ENCODE results near the gene LIPG.

Gene LIPG

DNA sequence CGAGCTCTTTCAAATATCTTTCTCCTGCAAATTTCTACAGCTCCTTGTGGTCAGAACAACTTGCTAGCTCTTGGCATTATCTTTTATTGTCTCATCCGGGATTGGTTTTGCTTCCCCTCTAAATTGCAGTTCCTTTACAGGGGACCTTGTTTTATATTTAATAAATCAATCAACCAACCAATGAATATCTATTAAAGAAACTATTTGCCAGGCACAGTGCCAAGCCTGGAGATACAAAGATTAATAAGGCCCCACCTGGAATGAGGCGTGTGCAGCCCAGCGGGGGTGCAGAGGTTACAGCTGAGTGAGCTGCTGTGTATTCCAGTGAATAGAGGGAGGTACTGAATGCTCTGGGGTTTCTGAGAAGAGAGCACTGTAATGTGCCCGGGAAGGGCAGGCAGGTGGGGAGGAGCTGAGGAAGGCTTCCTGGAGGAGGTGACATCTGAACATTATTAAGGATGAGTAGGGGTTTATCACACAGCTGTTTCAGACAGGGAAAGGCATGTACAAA is 51.8 kb downstream of the LIPG start:
- no peak for DNase-seq

DNA sequence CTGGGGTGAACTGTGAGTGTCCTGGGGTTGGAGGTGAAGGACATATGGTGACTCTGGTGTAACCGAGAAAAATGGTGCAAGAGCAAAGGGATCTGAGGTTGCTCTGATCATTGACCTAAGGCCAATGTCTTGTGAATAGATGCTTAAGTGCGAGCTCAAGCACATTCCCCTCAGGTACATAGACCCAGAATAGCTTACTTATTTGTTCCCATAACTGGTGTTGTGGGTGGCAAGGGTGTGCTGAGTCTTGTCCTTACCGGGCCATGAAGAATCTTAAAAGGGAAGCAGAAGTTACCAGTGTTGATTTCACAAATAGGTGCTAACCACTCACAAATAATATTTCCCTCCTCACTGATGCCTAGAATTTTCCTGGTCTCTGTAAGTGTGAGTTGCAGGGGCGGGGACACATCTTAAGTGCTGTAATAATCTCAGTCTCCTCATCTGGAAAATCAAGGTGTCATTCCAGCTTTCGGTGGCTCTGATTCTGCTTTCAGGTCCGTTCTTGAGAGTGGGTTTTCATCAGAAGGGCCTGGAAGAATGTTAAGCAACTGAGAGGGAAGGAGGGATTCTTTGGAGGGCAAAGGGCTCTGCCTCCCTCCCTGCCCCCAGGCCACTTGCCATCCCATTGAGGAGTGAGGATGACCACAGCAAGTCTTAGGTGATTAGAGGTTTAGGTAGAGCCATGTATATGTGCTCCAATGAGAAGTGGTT is 54.9 kb downstream of the LIPG start:
- DNase-seq, result no peak

DNA sequence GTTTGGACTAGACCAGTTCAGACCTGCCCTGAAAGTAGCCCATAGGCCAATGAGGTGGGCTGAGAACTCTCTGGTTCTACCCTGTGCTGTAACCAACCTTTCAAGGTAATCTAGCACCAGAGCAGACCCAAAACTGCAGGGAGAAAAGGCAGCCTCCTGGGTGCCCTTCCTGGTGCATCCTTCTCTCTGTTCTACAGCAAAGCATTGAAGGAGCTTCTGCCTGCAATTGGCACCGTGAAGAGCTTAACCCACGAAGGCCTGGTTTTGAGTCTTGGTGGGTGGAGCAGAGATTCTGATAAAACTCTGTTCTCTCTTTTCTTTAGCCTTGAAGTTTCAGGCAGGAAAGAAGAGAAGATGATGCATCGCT is 55.5 kb downstream of the LIPG start:
- DNase-seq, result no peak

DNA sequence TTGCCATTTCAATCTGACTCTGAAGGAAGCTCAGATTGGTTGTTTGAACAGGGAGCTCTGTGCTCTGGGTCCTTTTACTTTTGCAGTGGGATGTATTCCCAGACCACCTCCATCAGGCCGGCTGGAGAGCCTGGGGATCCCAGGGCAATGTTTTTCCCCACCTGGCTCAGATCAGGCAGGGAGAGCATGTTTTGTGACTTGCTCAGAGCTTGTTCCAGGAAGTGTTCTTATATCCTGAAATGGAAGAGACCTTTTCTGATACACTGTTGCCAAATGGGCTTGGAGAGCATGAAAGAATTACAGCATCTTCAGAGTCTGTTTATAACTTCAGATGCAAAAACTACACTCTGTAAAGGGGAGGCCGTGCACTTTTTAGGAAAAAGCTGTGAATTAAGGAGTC is 56.0 kb downstream of the LIPG start:
- no peak for DNase-seq

DNA sequence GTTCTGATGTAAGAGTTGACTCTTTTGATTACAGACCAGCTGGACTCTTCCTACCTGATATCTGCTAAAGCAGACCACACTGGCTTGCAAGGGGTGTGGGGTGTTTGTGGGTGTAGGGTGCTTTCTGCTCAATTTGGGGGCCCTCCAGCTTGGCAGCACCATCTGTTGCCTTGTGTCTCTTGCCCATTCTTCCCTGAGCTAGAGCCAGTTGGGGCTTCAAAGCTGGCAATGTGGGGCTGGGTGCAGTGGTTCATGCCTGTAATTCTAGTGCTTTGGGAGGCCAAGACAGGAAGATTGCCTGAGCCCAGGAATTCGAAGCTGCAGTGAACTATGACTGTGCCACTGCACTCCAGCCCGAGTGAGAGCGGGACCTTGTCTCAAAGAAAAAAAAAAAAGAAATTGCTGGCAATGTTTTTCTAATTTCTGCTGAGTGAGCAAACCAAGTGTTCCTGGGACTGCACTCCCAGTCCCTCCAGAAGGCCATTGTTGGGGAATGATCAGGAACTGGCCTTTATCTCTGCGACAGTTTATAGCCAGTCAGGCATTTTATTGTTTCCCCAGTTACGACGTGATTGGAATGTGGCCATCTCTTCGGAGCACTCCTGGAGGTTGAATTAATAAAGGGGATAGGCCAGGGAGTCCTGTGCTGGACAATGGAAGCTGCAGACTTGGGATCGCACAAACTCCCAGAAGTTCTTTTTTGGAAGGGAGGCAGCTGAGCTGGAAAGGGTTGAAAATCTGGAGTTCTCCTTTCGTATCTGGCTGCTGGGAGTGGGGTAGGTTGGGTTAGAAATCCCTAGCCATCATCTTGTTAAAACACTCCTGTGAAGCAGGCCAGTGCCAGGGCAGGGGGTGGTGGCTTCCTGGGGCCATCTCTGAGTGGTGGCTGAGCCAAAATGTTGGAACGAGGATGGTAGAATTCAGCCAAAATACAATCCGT is 57.2 kb downstream of the LIPG start:
- DNase-seq, result no peak

DNA sequence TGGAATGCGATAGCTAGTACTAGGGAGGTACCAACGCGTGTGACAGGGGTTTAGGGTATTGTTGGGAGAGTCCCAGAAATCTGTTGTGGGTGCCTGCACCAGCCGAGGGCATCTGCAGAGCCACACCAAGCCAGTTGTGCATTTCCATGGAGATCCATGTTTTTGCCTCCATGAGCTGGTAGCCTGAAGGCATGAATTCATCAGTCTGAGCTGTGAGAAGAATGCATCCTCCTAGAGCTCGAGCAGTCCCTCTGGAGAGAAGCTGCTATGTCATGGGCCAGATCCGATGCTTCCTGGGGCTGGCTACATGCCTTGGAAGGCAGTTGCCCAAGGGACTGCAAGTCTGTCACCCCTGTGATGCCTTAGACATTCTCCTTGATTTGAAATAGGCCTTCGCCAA is 57.9 kb downstream of the LIPG start:
- DNase-seq, result no peak

DNA sequence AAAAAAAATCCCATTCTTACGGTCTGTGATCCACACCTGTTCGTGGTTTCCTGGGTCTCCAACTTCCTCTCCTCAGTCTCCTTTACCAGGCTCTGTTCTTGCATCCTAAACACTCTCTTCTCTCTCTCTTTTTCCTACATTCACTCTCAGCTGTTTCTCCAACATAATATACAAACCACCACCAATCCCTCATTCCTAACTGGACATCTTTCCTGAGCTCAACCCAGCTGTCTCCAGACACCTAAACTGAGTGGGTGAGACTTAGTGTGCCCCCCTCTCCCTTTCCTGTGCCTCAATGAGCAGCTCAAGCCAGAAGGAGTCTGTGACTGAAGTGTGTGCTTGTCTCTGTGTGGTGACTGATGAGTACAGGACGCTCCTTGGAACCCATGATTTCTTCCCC is 59.4 kb downstream of the LIPG start:
- no peak for DNase-seq

DNA sequence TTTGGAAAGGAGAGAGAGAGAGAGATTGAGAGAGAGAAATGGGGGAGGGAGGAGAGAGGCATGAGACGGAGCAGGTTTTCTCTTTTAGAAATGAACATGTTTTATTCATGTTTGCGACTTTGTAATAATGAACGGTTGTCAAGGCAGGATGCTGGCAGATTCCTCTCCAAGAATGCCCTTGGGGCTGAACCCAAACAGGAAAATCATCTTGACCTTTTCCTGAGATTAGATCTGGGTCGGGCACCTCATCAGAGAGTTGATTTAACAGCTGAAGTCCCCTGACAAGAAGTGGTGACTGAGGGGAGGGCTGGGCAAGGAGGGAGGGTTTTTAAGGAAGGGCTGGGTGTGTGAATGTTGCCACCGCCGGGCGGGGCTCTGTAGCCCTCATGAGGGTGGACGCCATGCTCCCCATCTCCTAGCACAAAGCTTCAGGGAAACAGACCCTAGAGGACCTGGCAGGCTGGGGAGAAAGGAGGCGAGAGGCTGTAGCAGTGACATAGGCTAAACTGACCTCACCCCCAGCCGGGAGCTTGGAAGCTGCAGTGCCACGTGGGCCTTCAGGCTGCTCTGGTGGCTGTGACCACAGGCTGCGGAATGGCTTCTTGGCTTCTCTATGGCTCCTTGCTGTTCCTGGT is 60.0 kb downstream of the LIPG start:
- no peak for DNase-seq

DNA sequence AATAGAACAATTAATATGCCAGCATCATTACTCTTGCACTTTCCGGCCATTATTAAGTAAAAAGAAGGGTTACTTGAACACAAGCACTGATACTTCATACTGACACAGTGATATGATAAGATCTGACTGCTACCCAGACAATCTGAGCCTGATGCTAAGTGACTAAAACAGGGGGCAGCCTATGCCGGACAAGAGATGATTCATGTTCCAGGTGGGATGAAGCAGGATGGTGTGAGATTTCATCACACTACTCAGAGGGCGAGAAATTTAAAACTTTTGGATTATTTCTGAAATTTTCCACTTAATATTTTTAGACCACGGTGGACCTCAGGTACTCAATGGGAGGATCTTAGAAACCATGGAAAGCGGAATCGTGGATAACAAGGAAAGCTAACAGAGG is 61.7 kb downstream of the LIPG start:
- no peak for DNase-seq

DNA sequence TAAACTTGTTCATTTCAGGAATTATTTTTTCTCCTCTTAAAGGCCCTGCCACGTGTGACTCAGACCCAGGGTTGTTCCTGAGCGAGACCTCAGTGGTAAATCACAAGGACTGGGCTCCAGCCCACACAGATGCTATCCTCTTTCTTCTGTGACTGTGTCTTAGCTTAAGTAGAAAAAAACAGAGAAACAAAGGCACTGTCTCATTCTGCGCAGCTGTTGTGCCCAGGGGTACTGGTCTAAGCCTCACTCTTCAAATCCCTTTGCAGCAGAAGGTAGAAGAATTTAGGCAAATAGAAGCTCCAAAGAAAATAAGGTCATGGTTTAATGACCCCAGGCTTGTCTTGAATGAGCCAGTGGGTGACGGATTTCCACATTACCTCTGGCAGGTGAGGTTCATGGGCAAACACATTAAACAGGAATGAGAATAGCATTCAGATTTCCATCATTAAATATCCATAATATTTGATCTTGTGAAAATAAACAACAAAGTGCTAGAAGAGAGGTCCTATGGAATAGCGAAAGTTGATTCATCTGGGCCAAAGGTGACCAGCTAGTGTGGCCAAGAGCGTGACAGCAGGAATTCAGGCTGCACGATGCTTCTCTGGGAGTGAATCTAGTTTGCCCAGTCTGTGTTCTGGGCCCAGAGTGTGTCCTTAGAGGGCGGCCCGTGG is 63.3 kb downstream of the LIPG start:
- no peak for DNase-seq

DNA sequence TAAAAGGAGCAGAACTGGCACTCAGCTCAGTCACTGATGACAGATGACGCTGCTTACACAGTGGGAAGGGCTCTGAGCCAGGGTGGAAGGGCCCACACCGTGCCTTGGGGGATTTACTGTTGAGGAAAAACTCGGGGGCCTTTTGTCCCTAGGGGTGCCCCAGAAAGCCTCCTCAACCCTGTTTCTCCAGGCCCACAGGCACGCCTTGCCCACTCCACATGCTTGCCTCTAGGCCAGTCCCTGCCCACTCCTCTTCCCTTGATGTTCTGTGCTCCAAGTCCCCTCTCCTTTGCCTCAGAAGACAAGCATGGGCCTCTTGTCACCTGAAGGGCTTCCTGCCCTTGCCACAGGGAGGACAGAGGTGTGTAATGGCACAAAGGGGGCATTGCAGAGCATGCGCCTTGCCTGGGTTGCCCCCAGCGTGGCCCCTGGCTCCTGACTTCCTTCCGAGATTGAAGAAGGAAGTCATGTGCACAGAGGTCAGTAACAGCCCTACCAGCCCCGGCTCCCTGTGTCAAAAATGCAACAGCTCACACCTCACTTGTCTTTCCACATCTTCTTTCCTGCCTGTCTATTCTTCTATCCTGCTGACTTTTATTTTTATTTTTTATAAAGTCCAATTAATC is 65.1 kb downstream of the LIPG start:
- DNase-seq, result no peak

DNA sequence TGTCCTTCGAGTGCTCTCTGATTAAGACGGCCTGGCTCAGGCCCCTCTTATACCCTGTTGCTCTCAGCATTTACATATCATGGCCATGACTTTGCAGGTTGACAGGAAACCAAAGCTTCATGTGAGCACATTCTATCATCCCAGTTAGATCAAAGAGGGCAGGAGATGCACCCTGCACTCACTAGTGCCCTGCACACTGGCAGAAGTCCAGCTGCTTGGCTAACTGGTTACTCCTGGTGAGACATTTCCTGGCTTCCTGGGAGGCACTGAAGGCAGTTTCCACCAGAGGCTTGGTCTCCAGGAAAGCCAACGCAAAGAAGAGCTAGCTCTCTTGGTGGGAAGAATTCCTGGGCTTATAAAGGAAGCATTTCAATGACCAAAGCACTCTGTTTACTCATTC is 66.3 kb downstream of the LIPG start:
- DNase-seq, result no peak

DNA sequence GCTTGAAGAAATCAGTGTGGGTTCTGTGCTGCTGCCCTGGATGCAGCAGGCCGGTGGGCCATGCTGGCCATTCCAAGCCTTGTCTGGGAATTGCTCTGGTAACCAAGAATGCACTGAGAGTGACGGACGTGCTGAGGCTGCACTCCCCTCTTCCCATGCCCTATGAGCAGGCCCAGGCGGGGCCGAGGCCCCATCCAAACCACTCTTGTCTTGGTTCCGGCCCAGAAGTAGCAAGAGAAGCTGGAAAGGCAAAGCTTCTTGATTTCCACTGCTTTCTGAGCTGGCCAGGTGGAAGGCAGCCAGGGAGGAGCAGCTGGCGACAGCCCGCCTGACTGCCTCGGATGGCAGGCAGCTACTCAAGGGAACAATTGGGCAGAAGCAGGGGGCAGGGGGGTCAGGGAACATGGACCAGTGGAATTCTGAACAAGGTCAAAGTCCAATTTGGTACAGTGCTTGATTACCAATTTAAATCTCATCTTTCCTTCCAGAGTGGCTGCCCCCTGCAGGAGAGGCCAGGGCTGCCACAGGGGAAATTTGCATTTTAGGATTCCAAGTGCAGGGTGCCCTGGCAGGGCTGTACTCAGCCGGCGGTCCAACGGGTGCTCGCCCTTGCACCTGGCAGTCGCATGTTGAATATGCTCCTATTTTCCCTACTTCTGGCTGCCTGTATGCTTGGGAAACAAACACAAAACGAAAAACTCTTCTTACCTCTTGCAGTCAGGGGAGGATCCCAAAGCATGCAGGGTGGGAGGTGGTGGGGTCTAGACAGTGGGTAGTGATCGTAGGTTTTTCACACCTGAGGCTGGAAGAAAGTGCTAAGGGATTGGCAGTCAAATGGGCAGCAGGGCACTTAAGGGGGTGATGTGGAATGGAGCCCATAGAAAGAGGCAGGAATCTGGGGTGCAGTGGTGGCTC is 67.3 kb downstream of the LIPG start:
- DNase-seq, result no peak

DNA sequence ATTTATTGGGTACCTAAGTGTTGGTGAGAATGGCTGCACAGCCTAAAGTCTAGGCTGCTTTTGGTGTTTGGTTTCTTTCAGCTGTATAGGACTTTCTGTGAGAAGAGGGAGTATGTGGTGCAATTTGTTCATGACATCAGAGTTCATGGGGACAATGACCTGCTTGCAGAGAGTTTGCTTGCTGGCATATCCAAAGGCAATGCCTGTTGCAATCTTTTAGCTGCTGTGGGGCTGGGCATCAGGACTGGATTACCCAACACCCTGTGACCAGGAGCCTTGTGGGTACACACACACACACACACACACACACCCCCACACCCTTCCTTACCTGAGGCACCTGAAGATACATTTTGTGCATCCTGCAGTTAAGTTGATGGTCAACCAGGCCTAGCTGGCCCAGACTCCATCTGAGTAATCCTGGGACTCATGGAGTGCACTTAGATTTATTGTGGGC is 68.4 kb downstream of the LIPG start:
- DNase-seq, result no peak

DNA sequence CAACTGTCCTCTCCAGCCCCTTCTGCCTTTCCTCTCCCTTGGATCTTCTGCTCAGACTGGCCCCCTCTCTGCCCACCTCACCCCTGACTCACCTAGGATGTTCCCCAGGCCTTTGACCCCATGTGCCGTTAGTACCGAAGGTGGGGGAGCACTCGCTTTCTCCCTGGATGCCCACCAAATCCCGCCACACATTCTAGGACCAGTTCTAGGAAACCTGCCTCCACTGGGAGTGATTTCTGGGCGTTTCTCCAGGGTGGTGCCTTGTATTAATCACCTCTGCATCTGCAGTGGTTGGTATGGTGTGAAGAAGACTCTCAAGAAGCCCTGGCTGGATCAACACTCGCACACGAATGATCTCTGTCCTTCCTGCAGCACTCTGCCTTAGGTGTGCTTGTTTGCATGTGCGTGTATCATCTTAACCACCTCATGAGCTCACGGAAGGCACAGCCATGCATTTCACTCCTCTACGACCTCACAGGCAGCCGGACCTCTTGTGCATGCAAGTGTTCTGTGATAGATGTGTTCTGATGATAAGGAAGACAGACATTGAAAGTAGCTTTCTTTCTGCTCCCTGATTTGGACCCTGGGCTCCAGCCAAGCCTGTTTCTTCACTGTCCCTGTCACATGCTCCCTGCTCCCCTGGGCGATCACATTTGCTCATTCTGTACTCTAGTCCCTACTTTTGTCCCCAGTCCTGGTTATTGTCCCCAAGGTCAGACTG is 69.4 kb downstream of the LIPG start:
- no peak for DNase-seq

DNA sequence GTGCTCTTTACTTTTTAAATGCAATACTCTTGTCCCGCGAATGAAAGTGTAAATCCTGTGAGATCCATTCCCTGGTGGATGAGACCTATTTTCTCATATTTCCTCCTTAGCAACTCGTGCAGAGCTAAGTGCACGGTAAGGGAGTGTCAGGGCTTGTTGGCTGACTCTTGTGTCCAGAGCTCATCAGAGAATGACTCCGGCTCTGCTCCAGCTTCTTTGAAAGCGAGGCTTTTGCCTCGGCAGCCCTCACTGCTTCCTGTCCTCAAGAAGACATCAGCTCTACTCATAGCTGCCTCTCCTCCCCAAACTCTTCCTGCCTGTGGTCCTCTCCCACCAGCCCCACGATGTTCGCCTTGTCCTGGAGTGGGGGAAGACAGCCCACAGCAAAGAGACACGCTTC is 70.7 kb downstream of the LIPG start:
- DNase-seq, result no peak

DNA sequence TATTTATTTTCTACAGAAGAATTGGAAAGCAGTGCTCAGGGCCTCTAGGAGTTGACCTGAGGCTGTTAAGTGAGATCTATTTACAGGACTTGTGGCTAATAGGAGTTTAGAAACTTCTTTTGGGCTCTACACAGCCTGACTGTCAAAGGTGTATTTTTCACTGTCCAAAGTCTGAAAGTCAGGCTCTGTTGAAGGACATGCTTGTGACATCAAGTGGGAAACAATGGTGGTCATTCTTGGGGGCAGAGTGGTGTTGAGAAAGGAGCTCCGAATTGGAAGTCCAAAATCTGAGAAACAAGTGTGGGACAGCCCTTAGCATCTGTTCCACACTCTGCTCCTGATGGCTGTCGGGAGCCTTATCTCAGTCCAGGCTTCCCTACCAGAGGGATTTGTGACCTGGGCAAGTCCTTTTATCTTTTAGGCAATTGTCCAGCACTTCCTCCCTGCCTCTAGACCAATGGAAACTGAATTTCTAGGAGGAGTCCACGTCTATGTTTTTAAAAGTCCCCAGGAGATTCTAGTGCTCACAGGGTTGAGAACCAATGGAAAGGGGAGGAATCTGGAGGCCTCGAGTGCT is 76.4 kb downstream of the LIPG start:
- no peak for DNase-seq

DNA sequence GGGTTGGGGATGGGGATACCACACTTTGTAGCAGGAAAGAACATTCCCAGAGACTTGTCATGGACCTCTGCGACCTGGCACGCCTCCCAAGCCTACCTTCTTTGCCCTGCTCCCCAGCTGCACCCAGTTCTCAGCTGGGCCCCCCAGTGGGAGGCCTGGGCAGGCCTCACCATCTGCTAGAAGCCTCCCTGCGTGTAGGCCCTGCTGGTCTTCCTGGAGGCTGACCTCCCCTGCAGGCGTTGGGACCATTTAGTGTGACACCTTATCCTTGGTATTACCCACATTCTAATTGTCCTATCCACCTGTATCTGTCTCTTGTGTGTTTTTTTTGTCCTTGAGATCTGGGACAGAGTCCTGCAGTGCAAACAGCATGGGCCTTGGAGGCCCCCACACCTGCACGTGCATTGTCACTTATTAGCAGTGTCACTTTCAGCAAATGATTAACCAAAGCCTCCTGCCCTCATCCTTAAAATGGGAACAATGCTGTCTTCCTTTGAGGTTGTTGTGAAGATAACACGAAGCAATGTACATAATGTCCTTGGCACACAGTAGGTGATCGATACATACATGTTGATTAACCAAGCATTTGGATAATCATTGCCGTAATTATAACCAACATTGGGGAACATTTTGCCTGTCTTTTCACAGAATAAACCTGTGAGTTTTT is 77.2 kb downstream of the LIPG start:
- no peak for DNase-seq

DNA sequence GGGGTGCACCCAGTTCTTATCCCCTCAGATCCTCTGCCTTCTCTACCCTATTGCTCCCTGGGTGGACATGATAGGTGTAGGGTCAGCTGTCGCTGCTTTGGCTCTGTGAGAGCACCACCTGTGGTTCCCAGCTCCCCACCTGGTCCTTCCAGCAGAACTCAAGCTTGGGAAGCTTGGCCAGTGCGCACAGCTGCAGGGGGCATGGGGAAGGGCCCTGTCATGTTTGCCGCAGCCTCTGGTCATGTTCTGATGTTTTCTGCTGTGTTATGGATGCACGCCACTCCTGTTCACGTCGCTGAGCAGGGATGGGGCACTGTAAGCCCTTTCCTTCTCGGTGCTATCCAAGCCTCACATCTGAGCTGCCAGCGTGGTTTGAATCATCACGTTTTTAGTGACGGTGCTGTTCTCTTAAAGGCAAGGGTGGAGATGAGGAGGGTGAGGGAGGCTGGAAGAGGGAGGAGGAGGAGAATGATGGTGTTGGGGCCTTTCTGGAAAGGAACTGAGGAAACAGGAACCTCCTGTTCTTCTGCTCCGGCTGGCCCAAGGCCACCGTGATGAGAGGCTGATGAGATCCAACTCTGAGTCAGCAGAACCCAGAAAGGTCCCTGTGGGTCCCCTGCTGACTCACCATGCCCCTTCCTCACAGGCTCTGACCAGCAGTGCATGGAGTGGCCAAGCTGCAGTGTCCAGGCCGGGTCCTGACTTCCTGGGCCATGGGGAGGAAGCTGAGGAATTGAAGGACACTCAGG is 78.0 kb downstream of the LIPG start:
- DNase-seq, result no peak
